GM18520 (cell line): ENCODE measurements around the gene SOWAHA.
"Not testable (repeated sequence)": the region's sequence is repeated elsewhere in the genome, so short reads cannot be mapped to it uniquely, and the experiment has no call there.

Experiments used
- ATAC-seq: cut with Tn5 transposase; IDR thresholded peaks from one replicate; pipeline ENCODE4 v1.9.1; 2021; ENCODE audit not compliant: unreplicated experiment

Gene SOWAHA

GRCh38 chr5:132806804-132807162, 6.3 kb upstream of the SOWAHA start:
- ATAC-seq: not testable (repeated sequence)

DNA sequence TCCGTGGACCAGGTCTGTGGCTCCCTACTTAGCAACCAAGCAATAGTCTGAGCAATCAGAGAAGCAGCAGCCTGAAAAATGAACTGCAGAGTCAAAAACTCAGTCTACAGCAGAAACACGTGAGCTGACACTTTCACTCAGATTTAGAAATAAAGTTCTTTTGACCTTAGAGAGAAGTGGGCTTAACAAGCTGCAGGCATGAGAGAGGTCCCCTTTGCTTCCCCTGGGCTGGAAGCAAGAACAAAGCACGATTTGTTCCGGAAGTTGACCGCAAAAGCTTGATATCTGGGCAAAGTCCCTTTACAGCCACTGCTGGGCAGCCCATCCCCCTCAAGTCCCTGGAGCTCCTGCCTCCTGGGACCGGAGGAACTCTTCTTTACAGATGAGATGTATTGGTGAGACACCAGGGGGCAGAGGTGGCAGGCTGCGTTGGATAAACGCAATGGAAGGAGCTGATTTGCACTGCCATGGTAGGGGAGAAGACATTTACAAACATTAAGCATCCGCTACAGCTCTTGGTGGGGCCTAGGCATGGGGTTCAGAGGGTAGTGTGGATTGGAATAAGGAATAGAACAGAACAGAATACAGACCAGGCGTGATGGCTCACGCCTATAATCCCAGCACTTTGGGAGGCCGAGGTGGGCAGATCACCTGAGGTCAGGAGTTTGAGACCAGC, 5.8 kb upstream of the SOWAHA start:
- ATAC-seq: no peak

GRCh38 chr5:132808448-132808847, 4.7 kb upstream of the SOWAHA start:
- ATAC-seq: no peak

- ATAC-seq: no peak
Measured at GRCh38 chr5:132808866-132809265, 4.2 kb upstream of the SOWAHA start.

- ATAC-seq: no peak
Measured at GRCh38 chr5:132810605-132811004, 2.5 kb upstream of the SOWAHA start.

DNA sequence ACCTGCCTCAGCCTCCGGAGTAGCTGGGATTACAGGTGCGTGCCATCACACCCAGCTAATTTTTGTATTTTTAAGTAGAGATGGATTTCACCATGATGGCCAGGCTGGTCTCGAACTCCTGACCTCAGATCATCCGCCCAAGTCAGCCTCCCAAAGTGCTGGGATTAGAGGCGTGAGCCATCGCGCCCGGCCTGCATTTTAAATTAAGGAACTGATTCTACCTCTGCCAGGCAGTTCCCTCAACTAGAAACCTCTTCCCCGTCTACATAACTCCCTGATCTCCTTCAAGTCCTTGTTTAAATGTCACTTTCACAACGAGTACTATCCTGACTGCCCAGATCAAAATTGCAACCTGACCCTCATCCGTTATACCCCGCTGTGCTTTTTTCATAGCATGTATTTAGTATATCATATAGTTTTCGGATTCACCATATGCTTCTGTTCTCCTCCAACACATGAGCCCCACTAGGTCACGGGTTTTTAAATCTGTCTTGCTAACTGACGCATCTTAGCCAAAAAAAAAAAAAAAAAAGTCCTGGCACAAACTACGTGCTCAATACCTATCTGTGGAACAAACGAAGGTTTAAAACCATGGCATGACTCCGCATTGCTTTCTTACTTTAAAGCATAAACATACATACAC, 858 bp upstream of the SOWAHA start:
- ATAC-seq: no peak

- ATAC-seq: no peak
Measured at GRCh38 chr5:132813599-132814502, 749 bp downstream of the SOWAHA start.

GRCh38 chr5:132814503-132815294, 1.6 kb downstream of the SOWAHA start:
- ATAC-seq: no peak

DNA sequence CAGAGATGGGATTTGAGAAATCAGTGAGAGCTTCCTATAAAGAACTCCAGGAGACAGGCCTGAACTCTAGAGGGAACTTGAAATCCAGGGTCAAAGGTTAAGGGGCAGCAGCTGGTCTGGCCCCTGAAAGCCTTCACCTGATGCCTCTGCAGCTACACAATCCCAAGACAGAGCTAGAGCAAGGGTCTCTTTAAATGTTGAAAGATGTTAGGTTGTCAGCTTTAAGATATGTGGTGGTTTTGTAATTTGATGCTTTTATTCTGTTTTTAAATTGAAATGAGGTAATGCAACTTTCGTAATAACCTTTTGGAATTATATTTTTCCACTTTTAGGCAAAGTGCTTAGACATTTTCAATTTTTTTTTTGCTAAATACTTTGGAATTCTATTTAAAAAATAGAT, 2.4 kb downstream of the SOWAHA start:
- no peak for ATAC-seq

GRCh38 chr5:132816083-132816482, 3.0 kb downstream of the SOWAHA start:
- ATAC-seq: no peak

- ATAC-seq: no peak
Measured at GRCh38 chr5:132816554-132816953, 3.5 kb downstream of the SOWAHA start.

DNA sequence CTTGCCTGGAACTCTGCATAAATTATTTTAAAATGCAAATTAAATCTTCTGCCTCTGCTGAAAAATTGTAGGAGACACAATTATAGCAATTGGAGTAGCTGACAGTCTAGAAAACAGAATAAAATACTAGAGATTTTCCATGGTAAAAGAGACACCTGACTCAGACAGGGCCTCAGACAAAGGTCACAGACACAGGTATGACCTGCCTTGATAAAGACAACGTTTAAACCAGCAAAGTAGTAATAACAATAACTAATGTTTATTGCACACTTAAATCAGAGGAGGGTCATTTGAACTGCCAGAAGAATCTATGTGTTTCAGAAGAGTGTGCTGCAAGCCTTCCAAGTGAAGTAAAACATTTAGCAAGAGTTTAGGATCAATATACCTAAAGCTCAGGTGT, 3.9 kb downstream of the SOWAHA start:
- ATAC-seq: no peak

DNA sequence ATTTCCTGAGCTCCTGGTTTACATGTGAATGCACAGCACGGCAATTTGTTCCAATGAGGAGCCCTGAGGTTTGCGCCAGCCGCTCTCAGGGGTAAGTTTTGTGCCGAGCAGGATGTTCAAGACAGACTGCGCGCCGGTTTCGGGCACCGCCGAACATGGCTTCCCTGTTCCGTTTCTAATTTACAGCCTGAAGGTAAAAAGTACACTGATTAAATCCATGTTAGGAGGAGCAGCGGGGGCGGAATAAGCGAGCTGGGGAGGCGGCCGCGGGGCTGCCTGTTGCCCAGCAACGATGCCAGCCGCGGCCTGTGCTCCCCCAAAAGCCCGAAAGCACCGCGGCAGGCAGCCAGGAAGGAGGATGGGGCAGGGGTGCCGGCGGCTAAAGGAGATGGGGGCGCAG, 6.4 kb downstream of the SOWAHA start:
- ATAC-seq: no peak

- peak; percentile 68 for ATAC-seq
Measured at GRCh38 chr5:132820162-132820754, 7.2 kb downstream of the SOWAHA start.

DNA sequence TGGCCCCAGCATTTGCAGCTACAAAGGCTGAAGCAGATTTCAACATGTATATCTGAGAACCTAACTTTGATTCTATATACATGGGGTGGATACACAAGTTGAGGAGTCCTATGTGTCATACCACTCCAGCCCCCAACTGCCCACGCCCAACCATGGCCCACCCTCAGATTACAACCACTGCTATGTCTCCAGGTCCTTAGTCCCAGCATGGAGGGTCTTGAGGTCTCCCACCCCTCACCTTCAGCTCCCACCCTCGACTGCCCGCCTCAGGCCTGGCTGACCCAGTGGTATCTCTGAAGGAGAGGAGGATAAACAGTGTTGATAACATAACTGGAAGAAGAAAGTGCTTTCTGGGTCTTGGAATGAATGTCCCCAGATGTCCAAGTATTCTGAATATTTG, 8.2 kb downstream of the SOWAHA start:
- ATAC-seq: no peak

GRCh38 chr5:132821791-132822190, 8.7 kb downstream of the SOWAHA start:
- no peak for ATAC-seq

GRCh38 chr5:132822650-132823480, 9.8 kb downstream of the SOWAHA start:
- ATAC-seq: no peak

GRCh38 chr5:132823481-132824050, 10.5 kb downstream of the SOWAHA start:
- no peak for ATAC-seq

DNA sequence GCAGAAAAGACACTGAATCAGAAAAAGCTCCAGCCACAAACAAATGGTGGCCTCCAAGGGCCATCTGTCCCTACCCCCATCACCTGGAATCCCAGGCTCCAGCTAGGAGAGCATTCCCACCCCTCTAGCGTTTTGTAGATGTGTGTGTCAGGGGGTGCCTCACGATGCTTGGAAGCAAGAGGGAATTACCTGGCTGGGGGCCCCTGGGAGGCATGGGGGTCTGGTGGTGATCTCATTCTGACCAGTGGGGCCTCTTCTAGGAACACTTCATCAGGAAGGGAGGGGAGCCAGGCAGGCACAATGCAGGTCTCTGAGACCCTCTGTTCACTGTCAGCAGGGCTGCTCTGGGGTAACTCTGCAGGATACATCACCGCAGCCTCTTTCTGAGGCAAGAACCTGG, 11.3 kb downstream of the SOWAHA start:
- no peak for ATAC-seq
